Thyroid gland (tissue), 4 donors: Measurements from ENCODE around the gene WDR46. TPM values are rescaled to one million over a fixed set of nuclear protein-coding genes. Genes with fewer than 3 reads are reported as not detected.

Experiments
- DNase-seq, 2 donors: peaks; one replicate each; pipeline ENCODE4 v3.0.0-alpha.2; 2019
- H3K27ac ChIP-seq, 3 donors: fragments of 200-600 bp; sonication (generic); 1 replicate in 2 of 3; 2 replicates in 1 of 3; pipeline ENCODE4 v1.5.1; 2016 to 2019; ENCODE audit warnings: mild to moderate bottlenecking in 1 of 3, moderate library complexity in 1 of 3
- H3K27me3 ChIP-seq: fragments of 200-600 bp; sonication (generic); one replicate; pipeline ENCODE4 v1.5.1; 2019
- H3K36me3 ChIP-seq, 2 donors: fragments of 200-600 bp; sonication (generic); one replicate each; pipeline ENCODE4 v1.5.1; 2016 to 2019
- H3K4me1 ChIP-seq, 2 donors: fragments of 200-600 bp; sonication (generic); one replicate each; pipeline ENCODE4 v1.5.1; 2017 to 2019
- H3K4me3 ChIP-seq, 3 donors: fragments of 200-600 bp; sonication (generic); replicated peaks in 1 of 3; 1 replicate in 2 of 3; 2 replicates in 1 of 3; pipeline ENCODE4 v1.5.1; 2016; ENCODE audit warnings: mild to moderate bottlenecking in 1 of 3
- H3K9me3 ChIP-seq: fragments of 200-600 bp; sonication (generic); one replicate; pipeline ENCODE4 v1.5.1; 2017
- CTCF ChIP-seq, 6 experiments: fragments of 200-600 bp in 3 of 6; fragments of 450-650 bp in 3 of 6; sonication (generic) in 3 of 6; IDR thresholded peaks; one replicate each; pipeline ENCODE4 v1.5.1; 2016 to 2019; ENCODE audit warnings: antibody characterized with exemption in 6 of 6, mild to moderate bottlenecking in 2 of 6, inconsistent platforms in 1 of 6, moderate library complexity in 1 of 6
- POLR2A ChIP-seq, 2 donors: fragments of 450-650 bp; IDR thresholded peaks; one replicate each; pipeline ENCODE4 v1.6.1; 2017; ENCODE audit warnings: antibody characterized with exemption in 2 of 2, mild to moderate bottlenecking in 2 of 2, moderate library complexity in 1 of 2
- WGBS, 2 donors: methylation state at CpG; one replicate each; pipeline ENCODE4 v1.1.5; 2017; 5-methylcytosine and 5-hydroxymethylcytosine counted together
- intact Hi-C: fragments of 100-400 bp; cut with DNase I; formaldehyde crosslinking; loops from one replicate; pipeline ENCODE4 v1.15.1; 2023
- total RNA-seq, 4 donors: library from RNA; depleted of rRNA; stranded (reverse); fragments of >200 nt; gene quantifications; one replicate each; pipeline ENCODE4 v1.2.3, GENCODE V29; 2016

The WDR46 gene
- total RNA-seq, 4 donors from 2014 or later: 25.8 to 63.9 (median 45.2) TPM

- DNase-seq: no peak
- TF ChIP-seq CTCF (IDR thresholded peaks at IDR 0.05) (no peak), POLR2A (IDR thresholded peaks at IDR 0.05) (no peak)
- WGBS, 2 donors: 72 to 76% methylated on average over 11 of the region's 11 CpGs
- H3K36me3 ChIP-seq: peaks cover 24 to 32% of the 10 kb centered on the region in 2 donors
- intact Hi-C loops: no loop called here
- no peaks in the 10 kb centered on the region for H3K9me3 ChIP-seq
- no peaks in the 10 kb centered on the region for H3K27me3 ChIP-seq
- no peak overlapping the region for H3K27ac ChIP-seq
- no peak overlapping the region for H3K4me3 ChIP-seq
- peaks cover 28 to 56% of the 10 kb centered on the region in 2 donors for H3K4me1 ChIP-seq
Observed at GRCh38 chr6:33273129-33273923, 15.7 kb downstream of the WDR46 start.

GRCh38 chr6:33272275-33273128 is 16.5 kb downstream of the WDR46 start:
- peak overlapping the region; percentile 28 to 84 (median 63) for H3K4me3 ChIP-seq
- DNase-seq: no peak
- H3K27me3 ChIP-seq: no peaks in the 10 kb centered on the region
- intact Hi-C loops: no loop called here
- H3K36me3 ChIP-seq: peaks cover 33 to 37% of the 10 kb centered on the region in 2 donors
- H3K9me3 ChIP-seq: no peaks in the 10 kb centered on the region
- peak overlapping the region; percentile 69 to 92 (median 86) for H3K27ac ChIP-seq
- H3K4me1 ChIP-seq: peaks cover 25 to 48% of the 10 kb centered on the region in 2 donors
- TF ChIP-seq POLR2A (IDR thresholded peaks at IDR 0.05) (no peak), CTCF (IDR thresholded peaks at IDR 0.05) (no peak)
- 11 to 17% methylated on average over 18 to 22 of the region's 22 CpGs for WGBS, 2 donors

- TF ChIP-seq POLR2A (IDR thresholded peaks at IDR 0.05) (peak; percentile 89 to 97), CTCF (IDR thresholded peaks at IDR 0.05) (peak in 1 of 6 experiments; percentile 2)
- Histone ChIP-seq H3K9me3 (no peaks in the 10 kb centered on the region), H3K4me3 (peak within 1 kb of the TSS; percentile 79 to 95 (median 84)), H3K27ac (peak within 1 kb of the TSS; percentile 86 to 92 (median 90)), H3K4me1 (peaks cover 20 to 45% of the 10 kb centered on the region in 2 donors), H3K27me3 (no peaks in the 10 kb centered on the region), H3K36me3 (peaks cover 41 to 45% of the 10 kb centered on the region in 2 donors)
- peak; percentile 92 to 94 for DNase-seq
- WGBS, 2 donors: 0% methylated on average over 12 to 32 of the region's 48 CpGs
- intact Hi-C loops: no loop called here
Observed at GRCh38 chr6:33271468-33272274, 17.4 kb downstream of the WDR46 start, which contains the start of the genes RPS18 and VPS52. Gene RPS18 (plus strand): TSS chr6:33272075. CDS start chr6:33272120, 45 bp downstream. Gene VPS52 (minus strand): TSS chr6:33271876. CDS start chr6:33271675, 201 bp downstream.

- Histone ChIP-seq H3K9me3 (no peaks in the 10 kb centered on the region), H3K27me3 (no peaks in the 10 kb centered on the region), H3K4me3 (peak overlapping the region; percentile 79 to 95 (median 84)), H3K36me3 (peaks cover 41 to 47% of the 10 kb centered on the region in 2 donors), H3K4me1 (peaks cover 14 to 39% of the 10 kb centered on the region in 2 donors), H3K27ac (peak overlapping the region; percentile 86 to 92 (median 90))
- no peak for DNase-seq
- 4 to 8% methylated on average over 4 to 7 of the region's 7 CpGs for WGBS, 2 donors
- intact Hi-C loops: no loop called here
- TF ChIP-seq POLR2A (IDR thresholded peaks at IDR 0.05) (no peak), CTCF (IDR thresholded peaks at IDR 0.05) (no peak)
Observed at GRCh38 chr6:33271117-33271467, 17.9 kb downstream of the WDR46 start.
